HG03066 (cell line): ENCODE measurements around the gene ZNF232.
"Not testable (repeated sequence)": the region's sequence is repeated elsewhere in the genome, so short reads cannot be mapped to it uniquely, and the experiment has no call there.

Source experiments
- ATAC-seq: cut with Tn5 transposase; IDR thresholded peaks from one replicate; pipeline ENCODE4 v1.9.1; 2021; ENCODE audit warnings: low read depth; ENCODE audit not compliant: unreplicated experiment

ZNF232 gene

DNA sequence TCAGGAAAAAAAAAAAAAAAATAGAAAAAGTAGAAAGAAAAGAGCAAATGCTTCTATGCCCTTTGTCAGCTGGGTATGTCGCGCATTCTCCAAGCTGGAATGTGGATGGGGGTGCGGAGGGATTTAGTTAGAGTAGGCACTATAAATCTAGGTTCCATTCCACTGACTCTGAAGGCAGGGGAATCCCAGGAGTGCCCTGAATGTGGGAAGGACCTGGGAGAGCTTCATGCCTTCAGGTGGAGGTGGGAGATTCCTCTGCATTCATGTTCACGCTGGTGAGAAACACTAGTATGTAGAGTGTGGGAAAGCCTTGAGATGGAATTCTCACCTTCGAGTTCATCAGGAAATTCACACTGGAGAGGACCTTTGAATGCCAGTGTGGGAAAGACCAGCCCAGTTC lies 12.4 kb downstream of the ZNF232 start:
- no peak for ATAC-seq

DNA sequence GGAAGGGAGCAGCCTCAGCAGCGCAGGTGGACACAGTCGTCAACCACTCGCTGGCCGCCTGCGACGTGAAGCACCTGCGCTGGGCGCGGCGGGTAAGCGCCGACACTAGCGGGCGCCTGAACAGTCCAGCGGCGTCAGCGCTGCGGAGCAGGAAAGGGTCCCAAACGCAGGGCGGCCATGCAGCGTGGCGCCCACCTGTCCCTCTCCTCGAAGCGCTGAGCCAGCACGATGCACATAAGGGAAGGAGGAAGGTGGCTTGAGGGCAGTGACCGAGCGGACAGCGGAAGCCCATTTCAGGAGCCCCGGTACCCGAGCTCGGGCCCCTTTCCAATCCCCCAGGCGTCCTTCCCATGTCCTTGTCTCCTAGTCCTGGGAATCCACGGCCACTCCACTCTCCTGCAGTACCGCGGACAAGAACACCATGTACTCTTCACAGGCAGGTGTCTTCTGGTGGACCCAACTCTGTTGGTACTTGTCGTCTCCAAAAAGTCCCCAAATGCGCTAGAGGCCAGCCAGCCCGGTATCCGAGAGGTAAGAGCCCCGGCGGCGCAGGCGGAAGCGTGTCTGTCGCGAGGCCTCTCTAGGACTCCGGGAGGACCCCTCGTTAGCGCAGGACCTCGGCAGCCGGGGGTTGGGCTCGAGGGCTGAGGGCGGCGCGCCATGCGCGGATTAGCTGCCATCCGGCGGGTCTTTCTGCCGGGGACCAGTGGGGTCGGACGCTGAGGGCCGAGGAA lies 14.4 kb downstream of the ZNF232 start:
- no peak for ATAC-seq

DNA sequence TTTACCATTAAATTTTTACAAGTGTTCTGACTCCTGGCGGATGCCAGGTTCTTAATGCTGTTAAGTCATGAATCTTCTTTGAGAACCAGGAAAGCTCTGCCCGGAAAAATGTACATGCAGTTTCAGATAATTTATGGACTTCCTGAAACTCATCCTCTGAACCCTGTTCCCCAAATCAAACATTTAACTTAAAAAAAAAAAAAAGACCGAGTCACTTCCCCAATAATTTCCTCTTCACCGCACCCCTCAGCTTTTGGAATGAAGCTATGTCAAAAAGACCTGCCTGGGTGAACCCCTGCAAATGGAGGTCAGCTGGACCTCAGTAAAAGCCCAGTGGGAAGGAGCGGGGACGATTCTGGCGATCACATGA lies 15.0 kb downstream of the ZNF232 start:
- ATAC-seq: no peak

DNA sequence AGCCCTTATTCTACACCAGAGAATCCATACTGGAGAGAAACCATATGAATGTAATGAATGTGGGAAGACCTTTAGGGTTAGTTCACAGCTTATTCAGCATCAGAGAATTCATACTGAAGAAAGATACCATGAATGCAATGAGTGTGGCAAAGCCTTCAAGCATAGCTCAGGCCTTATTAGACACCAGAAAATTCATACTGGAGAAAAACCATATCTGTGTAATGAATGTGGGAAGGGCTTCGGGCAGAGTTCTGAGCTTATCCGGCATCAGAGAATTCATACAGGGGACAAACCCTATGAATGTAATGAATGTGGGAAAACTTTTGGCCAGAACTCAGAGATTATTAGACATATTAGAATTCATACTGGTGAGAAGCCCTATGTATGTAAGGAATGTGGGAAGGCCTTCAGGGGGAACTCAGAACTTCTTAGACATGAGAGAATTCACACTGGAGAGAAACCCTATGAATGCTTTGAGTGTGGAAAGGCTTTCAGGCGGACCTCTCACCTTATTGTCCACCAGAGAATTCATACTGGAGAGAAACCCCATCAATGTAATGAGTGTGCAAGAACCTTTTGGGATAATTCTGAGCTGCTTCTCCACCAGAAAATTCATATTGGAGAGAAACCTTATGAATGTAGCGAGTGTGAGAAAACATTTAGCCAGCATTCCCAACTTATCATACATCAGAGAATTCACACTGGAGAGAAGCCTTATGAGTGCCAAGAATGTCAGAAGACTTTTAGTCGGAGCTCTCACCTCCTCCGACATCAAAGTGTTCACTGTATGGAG lies 19.3 kb downstream of the ZNF232 start:
- ATAC-seq: no peak

DNA sequence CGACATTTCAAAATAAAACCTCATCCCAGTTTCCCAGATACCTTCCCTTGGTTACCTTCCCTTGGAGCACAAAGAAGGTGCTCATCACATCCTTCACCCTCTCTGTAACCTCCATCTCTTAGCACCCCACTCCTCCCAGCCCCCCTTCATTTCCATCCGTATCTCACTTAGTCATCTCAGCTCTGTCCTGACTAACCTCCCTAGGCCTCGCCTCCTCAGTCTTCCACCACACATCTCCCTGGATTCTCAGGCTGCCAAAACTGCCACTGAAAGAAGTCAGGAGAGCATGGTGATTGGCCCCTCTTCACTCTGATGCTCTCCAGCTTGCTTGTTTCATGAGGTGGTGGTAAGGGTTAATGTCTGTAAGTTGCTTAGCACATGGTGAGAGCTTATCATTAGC lies 31.1 kb downstream of the ZNF232 start:
- no peak for ATAC-seq

DNA sequence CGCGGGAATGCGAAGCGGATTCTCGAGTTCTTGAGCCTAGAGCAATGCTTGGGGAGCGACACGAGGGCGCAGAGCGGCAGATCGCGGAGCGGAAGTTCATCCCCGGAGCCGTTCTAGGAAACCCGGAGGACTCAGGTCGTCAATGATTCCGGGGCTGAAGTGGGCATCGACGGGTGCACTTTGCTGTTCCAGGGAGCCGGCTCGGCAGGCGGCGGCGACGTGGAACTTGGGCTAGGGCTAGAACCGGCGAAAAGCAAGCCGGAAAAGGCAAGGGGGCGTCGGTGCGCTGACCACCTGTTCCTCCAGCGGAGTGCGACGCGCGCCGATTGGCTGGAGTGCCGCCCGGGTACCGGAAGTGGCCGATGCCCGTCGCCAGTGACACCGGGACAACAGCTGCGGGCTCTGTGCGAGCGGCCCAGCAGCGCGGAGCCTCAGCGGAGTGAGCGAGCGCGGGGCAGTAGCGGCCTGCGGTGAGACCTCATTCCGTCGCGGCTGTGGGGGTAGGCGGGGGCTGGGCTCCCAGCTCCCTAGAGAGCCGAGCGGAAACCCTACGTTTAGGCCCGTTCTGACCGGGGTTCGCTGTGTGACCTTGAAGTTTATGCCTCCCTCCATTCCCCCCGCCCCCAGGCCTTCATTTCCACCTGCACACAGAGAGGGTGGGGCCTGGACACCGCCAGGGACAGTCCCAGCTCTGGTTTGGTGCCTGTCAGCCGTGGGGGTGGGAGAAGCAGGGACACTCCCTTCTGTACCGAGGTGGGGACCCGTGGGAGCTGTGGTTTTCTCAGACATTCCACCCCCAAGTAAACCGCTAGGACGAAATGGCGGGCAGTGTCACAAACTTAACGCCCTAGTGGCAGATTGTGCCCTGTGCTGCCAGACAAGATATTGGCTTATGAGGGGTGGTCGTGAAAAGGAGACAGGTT lies 33.3 kb downstream of the ZNF232 start, which contains the start of gene ZFP3:
TSS of gene ZFP3 (plus strand) at position 362 of the 923 bp plus-strand sequence. CDS start 13,038 bp downstream, outside the sequence.
- peak; percentile 72 for ATAC-seq

DNA sequence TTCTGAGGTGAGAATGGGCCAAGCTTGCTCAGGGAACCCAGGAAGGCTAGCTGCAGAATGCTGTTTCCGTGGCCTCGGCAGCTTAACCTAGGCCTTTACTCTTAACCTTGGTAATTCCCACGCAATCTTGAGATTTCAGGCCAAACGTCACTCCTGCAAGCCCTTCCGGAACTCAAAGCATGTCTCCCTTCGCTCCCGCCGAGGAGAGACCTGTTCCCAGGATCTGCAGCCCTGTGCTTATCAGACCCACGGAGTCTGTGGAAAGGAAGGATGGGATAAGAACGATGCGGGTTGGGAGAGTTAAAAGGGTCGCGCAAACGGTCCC lies 33.9 kb downstream of the ZNF232 start:
- peak; percentile 8 for ATAC-seq

DNA sequence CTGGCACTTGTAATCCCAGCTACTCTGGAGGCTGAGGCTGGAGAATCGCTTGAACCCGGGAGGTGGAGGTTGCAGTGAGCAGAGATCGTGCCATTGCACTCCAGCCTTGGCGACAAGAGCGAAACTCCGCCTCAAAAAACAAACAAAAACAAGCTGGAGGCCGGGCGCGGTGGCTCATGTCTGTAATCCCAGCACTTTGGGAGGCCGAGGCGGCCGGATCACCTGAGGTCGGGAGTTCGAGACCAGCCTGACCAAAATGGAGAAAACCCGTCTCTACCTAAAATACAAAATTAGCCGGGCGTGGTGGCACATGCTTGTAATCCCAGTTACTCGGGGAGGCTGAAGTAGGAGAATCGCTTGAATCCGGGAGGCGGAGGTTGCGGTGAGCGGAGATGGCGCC lies 34.4 kb downstream of the ZNF232 start:
- not testable (repeated sequence) for ATAC-seq

DNA sequence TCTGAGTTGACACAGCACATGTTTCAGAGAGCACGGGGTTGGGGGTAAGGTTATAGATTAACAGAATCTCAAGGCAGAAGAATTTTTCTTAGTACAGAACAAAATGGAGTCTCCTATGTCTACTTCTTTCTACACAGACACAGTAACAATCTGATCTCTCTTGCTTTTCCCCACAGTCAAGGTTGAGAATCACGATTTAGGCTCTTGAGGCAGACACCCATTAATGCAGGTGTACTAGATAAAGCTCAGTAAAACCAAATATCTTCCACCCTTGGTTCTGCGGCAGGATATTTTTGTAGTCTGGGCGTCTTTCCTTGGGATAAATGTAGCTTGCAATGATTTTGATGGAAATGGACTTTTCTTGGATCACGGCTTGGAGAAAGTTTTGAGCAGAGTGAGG lies 36.2 kb downstream of the ZNF232 start:
- not testable (repeated sequence) for ATAC-seq

DNA sequence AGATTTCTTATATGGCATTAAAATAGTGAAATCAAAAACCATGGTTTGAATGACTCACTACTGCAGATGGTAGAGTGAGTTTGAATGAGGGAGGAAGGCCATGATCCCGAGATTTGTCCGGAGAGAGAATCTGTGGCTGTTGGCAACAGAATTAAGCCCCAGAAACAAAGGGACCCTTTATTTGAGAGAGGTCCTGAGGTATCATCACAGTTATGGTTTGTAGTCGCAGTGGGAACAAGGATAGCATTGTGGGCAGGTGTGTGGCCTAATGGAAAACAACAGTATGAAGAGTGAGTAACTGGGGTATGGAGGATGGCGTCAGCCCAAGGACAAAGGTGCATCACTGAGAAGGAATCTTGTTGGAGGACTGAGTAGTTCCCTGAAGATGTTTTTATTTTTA lies 42.0 kb downstream of the ZNF232 start:
- ATAC-seq: no peak

DNA sequence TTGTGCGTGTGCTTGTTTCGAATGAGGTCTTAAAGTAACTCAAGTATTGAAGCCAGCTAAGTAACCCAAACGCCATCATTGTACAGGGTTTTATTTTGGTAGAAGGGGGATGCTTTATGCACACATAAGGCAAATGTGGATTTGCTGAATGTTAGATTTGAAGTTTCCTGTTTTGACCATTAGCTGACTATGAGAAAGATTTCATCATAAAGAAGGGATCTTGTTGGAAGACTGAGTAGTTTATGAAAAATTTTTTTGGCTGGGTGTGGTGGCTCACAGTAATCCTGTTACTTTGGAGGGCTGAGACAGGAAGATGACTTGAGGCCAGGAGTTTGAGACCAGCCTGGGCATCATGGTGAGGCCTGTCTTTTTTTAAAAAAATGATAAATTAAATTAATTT lies 43.4 kb downstream of the ZNF232 start:
- no peak for ATAC-seq

DNA sequence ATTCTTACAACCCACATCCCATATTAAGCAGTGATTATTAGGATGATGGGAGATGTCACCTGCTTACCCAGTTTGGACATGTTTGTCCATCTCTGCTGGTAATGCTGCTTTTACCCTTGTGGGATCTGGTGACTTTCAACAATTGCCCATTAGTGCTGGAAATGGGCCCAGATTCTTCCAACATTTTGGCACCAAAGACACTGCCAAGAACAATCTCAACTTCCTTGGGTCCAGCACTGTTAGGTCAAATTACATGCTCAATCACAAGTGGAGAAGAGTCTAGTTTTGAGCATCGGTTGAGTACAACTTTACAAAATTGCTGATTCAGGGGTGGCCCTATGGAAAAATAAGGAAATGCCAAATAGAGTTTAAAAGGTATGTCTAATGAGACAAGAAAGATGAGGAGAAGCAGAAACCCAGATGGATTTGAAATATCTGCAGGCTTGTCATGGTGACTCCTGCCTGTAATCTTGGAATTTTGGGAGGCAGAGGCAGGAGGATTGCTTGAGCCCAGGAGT lies 46.4 kb downstream of the ZNF232 start:
- ATAC-seq: no peak
